ENCODE results near the gene SCGB2A2.
A peak's percentile ranks its signal among the peaks of the same experiment; 100 is the strongest.

SCGB2A2 gene
- 0 to 0.03 (median 0) reads per million in 18 experiments for total RNA-seq

DNA sequence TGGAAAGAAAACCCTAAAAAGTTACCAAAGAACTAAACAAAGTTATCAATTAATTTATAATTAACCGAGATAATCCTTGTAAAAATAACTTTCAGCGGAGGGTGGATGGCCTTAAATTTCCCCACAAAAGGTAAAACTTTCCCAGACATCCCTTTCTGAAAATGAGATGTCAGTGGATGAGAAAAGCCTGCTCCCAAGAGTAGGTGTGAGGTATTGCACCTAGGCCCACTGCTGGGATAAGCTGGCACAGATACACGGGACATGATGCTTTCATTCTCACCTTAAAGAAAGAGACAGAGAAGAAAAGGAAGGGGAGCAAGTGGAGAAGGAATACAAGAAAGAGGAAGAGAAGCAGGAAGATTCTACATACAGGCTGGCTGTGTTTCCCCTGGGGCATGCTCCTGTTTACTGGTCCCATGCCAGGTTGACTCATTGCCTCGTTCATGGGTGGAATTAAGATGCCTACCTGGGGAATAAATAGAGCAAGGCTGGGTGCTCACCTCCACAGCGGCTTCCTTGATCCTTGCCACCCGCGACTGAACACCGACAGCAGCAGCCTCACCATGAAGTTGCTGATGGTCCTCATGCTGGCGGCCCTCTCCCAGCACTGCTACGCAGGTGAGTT is at the start of gene SCGB2A2:
TSS of gene SCGB2A2 (plus strand) at position 505 of the 625 bp plus-strand sequence. CDS start at position 564, 59 bp downstream.
- no peak for DNase-seq

GRCh38 chr11:62221498-62221897 is 48.5 kb upstream of the SCGB2A2 start:
- DNase-seq: no peak

GRCh38 chr11:62223095-62223494 is 46.9 kb upstream of the SCGB2A2 start:
- peak; percentile 7 to 17 for DNase-seq

GRCh38 chr11:62233730-62234129 is 36.2 kb upstream of the SCGB2A2 start:
- DNase-seq: peak in 1 of 2 donors; percentile 3

- no peak for DNase-seq
Measured at GRCh38 chr11:62236187-62236586, 33.8 kb upstream of the SCGB2A2 start.

- DNase-seq: no peak
Measured at GRCh38 chr11:62237499-62237898, 32.5 kb upstream of the SCGB2A2 start.

GRCh38 chr11:62238151-62238550 is 31.8 kb upstream of the SCGB2A2 start:
- DNase-seq: no peak

DNA sequence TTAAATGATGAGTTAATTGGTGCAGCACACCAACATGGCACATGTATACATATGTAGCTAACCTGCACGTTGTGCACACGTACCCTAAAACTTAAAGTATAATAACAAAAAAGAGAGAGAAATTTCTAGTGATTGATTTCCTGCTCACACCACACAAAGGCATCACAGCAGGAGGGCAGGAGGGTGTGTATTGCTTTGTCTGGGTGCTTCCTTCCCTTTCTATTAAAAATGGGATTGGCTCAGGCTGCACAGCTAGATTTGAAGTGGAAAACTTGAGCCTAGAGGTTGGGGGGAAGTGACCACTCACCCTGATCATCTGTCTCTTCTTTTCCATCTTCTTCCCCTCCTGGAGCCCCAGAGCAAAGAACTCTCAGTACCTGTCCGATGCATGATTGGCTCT is 28.9 kb upstream of the SCGB2A2 start:
- no peak for DNase-seq

DNA sequence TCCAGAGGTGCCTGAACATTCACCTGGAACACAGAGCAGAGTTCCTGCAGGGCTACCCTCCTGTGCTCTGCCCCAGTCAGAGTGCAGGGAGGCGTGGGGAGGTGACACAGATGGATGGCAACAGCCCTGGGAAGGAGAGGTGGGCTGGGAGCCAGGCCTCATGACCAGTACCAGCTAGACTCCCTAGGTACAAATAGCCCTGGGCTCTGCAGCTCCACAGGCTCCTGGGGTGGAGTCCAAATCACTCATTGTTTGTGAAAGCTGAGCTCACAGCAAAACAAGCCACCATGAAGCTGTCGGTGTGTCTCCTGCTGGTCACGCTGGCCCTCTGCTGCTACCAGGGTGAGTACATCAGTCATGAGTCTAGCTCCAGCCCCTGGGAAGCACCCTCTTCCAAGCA is 27.9 kb upstream of the SCGB2A2 start, which contains the start of gene SCGB1D2:
TSS of gene SCGB1D2 (plus strand) at position 219 of the 400 bp plus-strand sequence. CDS start at position 288, 69 bp downstream.
- DNase-seq: no peak

DNA sequence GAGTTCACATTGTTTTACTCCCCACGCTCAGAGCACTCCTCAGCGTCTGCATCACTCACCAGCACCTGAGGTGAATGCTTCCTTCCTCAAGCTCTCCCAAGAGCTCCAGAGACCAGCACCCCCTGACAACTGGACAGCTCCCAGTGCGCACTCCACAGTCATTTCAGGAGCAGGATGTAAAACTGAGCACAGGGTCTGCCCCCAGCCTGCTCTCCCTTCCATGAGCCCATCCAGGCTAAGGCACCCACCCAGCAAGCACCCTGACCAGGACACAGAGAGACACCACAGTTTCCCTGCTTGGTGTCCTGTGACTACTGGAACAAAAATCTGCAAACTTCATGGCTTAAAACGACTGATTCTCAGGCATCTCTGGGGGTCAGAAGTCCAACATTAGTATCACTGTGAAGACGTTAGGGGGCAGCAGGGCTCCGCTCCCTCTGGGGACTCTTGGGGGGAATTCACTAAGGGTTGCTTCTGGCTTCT is 24.6 kb upstream of the SCGB2A2 start:
- peak in 1 of 2 donors; percentile 16 for DNase-seq

DNA sequence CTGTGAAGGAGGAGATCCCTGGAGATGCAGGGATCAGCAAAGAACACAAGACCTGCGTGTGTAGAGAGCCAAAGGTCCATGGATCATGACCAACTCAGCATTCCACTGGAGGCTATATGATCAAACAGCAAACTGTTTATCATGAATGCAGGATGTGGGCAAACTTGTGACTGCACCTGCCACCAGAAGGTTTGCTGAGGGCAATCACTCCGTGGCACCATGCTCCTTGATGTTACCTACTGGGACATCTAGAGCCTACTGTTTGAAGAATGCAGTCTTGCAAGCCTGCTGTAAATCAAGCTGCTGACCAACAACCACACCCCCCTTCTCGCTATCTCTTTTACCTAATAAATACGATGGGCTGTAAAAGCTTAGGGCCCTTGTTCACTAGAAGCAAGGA is 18.3 kb upstream of the SCGB2A2 start:
- no peak for DNase-seq

DNA sequence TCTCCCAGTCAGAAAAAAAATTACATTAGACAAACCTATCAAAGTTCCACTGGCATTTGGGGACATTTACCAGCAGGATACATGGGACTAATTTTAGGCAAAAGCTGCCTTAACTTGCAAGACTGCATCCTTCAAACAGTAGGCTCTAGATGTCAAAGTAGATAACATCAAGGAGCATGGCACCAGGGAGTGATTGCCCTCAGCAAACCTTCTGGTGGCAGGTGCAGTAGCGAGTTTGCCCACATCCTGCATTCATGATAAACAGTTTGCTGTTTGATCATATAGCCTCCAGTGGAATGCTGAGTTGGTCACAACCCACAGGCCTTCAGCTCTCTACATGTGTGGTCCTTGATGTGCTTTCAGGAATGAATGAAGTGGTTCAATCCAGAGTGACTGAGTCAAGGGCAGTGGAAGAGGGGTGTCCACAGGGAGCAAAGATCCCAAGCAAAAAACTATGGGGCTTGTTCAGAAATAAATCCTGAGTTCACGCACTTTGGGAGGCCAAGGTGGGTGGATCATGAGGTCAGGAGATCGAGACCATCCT is 15.9 kb upstream of the SCGB2A2 start:
- no peak for DNase-seq

DNA sequence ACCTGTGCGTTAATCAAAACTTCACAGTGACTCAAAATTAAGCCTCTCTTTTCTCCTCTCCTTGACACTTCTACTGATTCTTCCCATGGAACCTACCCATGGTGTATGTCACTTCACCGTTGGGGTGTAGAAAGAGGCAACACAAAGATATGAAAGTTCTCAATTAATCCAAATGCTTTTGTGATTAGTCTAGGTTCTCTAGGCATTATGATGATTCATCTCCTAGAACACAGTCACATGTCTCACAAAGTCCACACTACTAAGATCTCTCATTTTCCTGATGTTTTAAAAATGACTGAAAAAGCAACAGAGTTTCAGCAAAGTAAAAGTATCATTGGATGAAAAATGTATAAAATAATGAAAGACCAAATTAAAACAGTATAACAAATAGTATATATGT is 13.7 kb upstream of the SCGB2A2 start:
- no peak for DNase-seq

- no peak for DNase-seq
Measured at GRCh38 chr11:62260261-62260953, 9.6 kb upstream of the SCGB2A2 start.

DNA sequence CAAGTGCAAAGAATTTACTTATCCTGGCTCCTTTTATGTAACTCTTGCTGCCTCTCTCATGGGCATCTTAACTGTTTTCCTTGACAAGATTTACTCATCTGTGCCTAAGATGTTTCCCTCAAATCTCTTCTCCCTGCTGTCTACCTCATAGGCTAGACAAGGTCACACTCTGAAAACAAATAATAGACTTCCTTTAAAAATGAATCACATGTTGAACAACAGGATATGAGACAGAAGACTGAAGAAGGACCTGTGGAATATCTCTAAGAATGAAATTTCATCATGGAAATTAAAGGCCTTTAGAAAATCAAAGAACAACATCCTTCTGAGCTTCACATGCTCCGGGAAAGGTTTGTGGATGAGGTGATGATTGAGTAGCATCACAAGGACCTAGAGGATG is 6.0 kb upstream of the SCGB2A2 start:
- DNase-seq: no peak

DNA sequence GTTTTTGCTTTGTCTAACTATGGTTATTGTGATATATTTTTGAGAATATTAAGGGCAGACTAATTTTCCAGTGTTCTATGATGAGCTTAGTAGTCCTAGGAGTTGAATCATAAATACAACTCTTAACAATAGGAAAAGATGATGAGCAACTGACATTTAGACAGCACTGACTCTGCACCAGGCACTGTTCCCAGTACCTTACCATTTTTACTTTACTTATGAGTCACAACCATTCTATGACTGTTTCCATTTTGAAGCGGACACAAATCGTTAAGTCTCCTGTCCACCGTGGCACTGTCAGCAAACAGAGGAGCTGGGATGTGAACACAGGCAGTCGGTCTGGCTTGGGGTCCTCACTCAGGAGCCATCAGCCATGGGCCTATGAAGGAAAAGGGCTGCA is 3.4 kb upstream of the SCGB2A2 start:
- DNase-seq: no peak

GRCh38 chr11:62267050-62267449 is 2.9 kb upstream of the SCGB2A2 start:
- no peak for DNase-seq

DNA sequence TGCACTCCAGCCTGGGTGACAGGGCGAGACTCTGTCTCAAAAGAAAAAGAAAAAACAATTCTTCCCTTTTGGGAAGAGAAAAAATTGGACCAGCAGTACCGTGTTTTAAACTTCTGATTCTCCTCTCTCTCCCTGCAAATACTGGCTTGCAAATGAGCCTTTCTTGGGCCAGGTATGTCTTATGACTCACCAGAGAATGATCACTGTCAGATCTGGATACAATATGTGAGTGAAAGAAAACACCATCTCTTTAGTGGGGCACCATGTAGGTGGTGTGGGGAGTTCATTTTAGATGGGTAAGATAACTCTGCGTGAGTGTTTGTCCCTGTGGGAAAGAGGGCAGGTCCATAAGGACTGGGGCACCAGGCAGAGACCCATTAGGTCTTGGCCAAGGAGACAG is 2.4 kb upstream of the SCGB2A2 start:
- DNase-seq: no peak

GRCh38 chr11:62273284-62273683 is 3.3 kb downstream of the SCGB2A2 start:
- no peak for DNase-seq

DNA sequence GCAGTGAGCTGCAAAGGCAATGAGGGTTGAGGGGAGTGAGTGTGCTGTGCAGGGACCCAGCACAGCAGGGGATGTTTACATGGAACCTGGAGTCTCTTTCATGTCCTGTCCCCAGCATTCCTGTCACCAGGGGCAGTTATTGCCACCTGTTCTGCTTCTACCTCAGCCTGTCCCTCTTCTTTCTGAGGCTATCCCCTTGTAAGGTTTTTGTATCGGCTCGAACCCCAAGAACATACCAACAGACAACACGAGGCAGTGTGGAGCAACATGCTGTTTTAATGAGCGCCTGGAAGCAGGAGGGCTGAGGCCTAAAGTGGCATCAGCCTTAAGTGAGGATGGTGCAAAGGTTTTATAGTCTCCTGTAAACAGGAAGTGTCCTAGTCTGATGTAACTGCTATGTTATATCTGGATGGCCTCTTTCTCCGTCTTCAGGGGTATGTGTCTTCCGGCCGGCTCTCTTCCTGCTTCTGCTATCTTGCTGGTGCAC is 3.9 kb downstream of the SCGB2A2 start:
- no peak for DNase-seq

- DNase-seq: no peak
Measured at GRCh38 chr11:62280452-62280851, 10.5 kb downstream of the SCGB2A2 start.

DNA sequence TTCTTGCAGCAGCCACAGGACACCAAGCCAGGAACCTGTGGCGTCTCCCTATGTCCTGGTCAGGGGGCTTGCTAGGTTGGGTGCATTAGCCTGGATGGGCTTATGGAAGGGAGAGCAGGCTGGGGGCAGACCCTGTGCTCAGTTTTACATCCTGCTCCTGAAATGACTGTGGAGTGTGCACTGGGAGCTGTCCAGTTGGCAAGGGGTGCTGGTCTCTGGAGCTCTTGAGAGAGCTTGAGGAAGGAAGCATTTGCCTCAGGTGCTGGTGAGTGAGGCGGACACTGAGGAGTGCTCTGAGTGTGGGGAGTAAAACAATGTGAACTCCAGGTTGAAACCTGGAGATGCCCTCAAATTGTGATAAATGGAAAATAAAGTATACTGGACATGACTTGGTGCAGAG is 25.5 kb downstream of the SCGB2A2 start:
- DNase-seq: peak in 1 of 2 donors; percentile 12

GRCh38 chr11:62298975-62299374 is 29.0 kb downstream of the SCGB2A2 start, which contains the start of gene SCGB1D4:
SCGB1D4 (minus strand) TSS chr11:62299075; CDS start chr11:62299010, 65 bp downstream.
- DNase-seq: no peak

DNA sequence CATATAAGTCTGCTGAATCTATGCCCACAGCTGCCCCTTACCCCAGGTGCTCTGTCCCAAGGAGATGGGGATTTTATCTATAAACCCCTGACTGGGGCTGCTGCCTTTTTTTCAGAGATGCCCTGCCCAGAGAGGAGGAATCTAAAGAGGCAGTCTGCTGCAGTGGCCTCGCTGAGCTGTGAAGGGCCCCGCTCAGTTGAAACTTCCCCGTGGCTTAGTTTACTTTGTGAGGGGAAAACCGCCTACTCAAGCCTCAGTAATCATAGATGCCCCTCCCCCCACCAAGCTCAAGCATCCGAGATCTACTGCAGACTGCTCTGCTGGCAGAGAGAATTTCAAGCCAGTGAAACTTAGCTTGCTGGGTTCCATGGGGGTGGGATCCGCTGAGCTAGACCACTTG is 36.3 kb downstream of the SCGB2A2 start:
- DNase-seq: no peak

Data from inflammatory macrophage (primary cell).